HG02970 (cell line): Measurements from ENCODE around the gene GPC5.
"Not testable (repeated sequence)": the region's sequence is repeated elsewhere in the genome, so short reads cannot be mapped to it uniquely, and the experiment has no call there.

ENCODE experiments used
- ATAC-seq: cut with Tn5 transposase; IDR thresholded peaks from one replicate; pipeline ENCODE4 v1.9.1; 2021; ENCODE audit warnings: mild to moderate bottlenecking, moderate library complexity, moderate number of reproducible peaks; ENCODE audit not compliant: unreplicated experiment, low FRiP score

The GPC5 gene

DNA sequence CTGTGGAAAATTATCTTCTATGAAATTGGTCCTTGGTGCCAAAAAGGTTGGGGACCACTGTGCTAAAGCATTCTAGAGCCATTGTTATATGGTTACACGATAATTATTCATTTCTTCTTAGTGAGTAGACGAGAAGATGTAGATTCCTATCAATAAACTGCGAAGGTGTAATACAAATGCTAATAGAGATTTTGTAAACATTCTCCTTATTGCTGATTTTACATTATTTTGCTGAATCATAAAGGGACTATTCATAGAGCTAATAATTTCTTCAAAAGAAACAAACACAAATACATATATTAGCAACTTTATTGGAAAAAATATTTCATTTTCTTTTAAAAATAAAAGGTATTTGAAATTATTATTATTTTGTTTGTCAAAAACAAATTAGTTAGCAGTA, 1005.2 kb downstream of the GPC5 start:
- ATAC-seq, result no peak

DNA sequence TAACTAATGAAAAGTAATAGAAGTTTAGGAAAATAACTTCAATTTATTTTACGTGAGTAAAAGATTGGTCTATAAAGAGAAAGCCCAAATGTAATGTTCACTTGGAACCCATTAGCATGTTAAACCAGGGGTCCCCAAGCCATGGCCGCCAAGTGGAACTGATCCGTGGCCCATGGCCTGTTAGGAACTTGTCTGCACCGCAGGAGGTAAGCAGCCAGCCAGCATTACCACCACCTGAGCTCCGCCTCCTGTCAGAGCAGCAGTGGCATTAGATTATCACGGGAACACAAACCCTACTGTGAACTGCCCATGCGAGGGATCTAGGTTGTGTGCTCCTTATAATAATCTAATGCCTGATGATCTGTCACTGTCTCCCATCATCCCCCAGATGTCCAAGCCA, 1009.4 kb downstream of the GPC5 start:
- no peak for ATAC-seq

DNA sequence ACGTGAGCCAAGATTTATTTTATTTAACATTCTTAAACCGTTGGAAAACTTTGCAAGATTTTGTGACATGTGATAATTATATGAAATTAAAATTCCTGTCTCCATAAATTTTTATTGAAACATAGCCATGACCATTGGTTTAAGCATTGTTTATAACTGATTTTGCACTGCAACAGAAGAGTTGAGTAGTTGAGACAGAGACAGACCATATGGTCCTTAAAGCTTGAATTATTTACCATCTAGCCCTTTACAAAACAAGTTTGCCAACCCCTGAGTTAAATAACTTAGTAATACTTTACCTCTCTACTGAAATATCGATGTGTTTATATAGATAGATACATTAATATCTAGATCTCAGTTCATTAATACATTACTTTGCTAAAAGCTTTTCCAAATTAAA, 1014.1 kb downstream of the GPC5 start:
- ATAC-seq, result no peak

DNA sequence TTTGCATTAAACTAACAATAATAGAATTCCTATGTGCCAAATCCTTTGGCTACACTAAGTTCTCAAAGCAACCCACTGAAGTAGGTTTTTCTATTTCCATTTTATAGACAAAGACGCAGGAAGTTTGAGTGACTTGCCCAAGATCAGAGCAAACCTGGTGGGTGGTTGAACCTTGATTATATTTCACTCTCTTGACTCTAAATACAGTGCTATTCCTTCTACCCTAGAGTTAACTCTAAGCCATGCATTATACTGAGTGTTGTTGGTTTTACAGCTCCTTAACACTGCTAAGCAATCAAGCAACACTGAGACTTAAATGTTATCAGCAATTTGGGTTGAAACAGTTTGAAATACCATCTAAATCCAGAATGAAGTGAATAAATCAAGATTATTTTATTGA, 1014.6 kb downstream of the GPC5 start:
- no peak for ATAC-seq

DNA sequence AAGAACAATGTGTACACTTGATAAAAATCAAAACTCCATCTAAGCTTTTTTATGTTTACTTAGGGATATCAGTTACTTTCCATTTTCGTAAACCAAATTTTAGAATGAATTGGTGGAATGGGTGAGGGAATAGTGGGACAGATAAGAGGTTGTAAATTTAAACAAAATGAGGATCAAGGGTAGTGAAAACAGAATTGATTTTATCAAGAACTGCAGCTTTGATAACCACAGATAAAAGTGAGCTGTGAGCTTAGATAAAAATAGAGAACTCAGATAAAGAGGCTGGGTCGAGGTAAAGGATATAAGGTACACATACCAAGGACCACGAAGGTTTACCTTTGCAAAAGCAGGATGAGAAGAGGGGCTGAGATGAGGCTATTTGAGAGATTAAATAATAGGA, 1015.0 kb downstream of the GPC5 start:
- no peak for ATAC-seq

DNA sequence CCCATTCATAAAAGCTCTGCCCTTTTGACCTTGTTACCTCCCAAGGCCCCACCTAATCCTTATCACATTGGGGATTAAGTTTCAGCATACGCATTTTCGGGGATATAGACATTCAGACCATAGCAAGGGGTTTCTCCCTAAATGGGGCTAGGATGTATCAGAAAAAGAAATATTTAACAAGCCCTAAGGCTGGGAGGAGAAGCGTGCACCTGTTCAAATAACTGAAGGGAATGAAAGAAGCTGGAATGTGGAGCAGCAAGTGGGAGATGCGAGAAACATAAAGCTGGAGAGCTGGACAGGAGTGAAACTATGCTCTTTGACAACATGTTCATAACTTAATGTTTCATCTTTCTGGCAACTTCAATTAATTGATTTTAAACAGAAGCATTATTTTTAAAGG, 1016.4 kb downstream of the GPC5 start:
- ATAC-seq, result no peak

DNA sequence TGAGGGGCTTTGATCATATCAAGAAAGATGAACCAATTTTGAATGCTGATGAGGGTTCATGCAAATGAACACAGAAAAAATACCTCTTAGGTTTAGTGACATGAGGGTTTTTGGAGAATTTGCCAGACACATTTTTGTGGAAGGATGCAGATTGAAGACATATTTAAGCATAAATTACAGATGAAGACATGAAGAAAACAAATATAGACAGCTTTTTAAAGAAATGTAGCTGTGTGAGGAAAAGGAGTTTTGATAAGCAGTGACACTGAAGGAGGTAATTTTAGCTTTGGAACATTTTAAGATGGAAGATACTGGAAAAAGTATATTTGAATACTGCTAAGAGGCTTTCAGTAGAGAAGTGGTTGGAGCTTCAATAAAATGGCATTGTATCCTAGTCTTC, 1017.4 kb downstream of the GPC5 start:
- no peak for ATAC-seq

DNA sequence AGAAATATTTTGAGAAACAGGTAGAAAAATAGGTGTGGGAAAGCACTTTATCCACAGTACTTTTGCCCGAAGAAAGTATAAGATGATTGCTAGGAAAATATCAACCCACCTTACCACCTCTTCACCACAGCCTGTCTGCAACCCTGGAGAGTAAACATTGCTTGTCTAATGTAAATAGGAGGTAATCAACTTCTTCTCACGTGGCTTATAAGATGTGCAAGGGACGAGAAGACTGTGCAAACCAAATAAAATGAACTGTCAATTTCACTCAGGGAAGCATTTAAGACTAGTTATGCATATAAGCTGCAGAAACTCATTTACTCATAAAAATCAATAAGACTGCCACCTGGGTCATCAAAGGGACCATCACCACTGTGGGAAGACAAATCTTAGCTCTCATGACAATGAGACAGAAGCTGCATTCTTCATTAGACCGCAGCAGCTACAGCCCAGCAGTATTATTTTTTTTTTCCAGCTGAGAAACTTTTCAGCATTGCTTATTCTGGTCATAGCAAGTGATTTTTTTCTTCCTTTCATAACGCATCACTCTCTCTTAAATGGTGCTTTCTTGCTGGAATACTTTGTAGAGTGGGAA, 1020.5 kb downstream of the GPC5 start:
- no peak for ATAC-seq

DNA sequence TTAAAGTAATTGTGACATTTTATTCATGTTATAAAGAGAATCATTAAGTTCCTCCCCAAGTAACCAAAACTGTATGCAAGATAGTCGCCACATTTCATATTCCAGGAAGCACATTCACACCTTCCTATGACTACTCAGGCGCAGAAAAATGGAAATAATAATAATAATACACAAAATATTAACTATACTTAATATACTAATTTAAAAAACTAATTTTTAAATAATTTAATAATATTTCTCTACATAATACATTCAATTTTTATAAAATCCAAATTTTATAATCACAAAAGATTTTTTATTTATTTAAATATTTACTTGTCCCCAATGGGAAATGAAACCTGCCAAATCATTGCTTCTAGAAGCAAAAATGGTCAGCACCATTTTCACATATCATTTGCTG, 1030.8 kb downstream of the GPC5 start:
- no peak for ATAC-seq

DNA sequence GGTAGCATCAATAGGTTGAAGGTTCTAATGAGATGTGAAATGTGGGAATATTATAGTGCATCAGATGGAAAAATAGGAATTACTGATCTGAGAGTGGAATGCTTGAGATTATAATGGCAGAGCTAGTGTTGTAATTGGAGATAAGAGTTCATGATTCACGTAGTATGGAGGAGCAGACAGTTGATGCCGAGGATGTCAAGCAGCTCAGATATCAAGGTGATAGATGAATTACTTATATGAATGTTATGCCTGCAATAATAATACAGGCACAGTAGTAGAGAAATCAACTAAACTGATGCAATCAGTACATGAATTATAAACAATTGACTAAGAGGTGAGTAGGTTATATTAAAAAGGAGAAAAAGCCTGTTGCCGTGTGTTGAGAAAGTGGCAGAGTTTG, 1035.0 kb downstream of the GPC5 start:
- ATAC-seq, result no peak

DNA sequence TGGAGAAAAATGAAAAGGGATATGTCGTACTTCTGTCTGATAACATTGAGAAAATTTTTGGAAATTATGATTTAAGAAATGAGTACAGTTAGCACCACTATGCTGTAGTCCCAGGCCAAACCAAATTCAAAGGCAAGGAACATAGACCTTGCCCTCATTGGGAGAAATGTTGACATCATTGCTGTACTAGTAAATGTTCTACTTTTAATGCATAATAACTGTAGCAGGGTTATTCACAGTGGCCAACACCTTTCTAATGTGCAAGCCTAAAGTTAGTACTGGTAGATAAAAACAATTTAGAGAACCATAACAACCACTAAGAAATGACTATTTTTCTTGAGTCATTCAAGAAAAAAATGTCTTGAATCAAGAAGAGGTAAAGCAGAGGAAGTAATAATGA, 1035.5 kb downstream of the GPC5 start:
- no peak for ATAC-seq

DNA sequence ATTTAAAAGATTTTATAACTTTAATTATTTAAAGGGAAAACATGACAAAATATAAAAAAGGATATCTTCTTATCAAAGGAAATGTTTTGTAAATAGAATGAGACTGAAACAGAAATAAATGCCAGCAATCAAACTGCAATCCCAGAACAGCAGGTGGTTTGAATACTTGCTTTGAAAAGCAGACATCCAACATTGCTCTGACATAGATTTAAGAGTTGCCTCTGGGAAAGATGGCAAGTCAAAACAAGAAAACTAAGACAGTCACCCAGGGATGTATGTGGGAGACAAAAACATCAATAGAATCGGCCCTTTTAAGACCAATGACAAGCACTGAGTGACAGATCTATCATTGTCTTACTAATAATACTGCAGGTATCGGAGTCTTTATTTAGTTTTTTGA, 1038.5 kb downstream of the GPC5 start:
- no peak for ATAC-seq

DNA sequence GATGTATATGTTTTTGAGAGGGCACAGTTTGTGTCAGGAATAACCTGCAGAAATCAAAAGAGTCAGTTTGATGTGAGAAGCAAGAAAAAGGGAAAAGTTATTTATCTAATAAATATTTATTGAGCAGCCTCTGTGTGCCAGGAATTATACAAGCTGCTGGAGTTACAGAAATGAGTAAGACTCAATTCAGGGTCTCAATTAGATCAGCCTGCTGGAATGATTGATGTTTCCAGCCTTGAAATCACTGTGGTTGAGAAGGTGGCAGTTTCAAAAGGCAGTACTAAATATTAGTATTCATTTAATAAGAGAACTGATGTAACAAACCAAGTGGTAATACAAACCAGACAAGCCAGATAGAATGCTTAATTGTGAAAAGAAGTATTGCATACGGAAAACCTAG, 1045.8 kb downstream of the GPC5 start:
- no peak for ATAC-seq

DNA sequence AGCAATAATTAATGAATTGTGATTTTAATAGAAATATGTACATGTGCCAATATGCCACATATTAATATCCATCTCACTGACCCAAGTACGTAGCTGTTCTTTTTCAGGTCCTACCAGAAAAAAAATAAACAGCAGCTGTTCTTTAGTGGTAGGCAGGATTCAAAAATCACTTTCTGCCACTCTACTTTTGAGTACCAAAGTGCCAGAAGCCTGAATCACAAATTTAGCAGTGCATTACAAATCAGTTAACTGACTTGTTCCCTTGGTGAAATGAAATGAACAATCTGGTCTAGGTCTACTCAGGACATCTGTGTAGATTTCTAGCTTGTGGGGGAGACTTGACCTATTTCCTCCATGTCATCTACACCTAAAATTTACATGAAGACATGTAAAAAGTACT, 1052.6 kb downstream of the GPC5 start:
- ATAC-seq, result no peak

DNA sequence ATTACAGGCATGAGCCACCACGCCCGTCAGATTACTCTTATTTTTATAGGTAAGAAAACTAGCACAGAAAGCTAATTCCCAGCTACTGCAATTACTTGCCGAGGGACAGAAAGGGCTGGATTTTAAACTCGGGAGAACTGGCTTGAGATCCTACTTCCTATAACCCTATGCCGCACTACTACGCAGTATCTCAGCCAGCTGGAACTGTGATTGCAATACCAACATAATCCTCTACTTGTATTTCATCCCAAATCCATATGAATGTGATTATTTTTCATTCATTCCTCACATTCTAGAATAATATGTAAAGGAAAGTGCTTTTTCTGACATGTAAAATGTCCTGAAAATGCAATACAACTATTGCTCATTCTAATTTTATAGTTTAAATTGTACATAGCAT, 1054.4 kb downstream of the GPC5 start:
- ATAC-seq, result no peak

DNA sequence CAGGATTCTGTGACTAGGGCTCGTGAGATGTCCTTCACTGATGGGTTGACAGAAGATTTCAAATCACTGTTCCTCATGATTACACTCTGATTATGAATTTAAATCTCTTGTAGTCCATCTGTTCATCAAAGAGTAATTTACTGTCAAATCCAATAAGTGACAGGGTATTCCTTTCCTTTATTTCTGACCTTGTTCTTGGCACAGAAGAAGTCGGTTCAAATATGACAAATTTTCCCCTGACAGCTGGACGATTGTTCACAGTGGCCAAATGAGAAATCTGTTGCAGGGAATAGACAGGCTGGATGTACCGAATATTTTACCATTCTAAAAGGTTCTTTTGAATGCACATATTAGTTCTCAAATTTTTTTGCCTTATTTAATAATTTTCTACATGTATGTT, 1060.9 kb downstream of the GPC5 start:
- ATAC-seq, result no peak

DNA sequence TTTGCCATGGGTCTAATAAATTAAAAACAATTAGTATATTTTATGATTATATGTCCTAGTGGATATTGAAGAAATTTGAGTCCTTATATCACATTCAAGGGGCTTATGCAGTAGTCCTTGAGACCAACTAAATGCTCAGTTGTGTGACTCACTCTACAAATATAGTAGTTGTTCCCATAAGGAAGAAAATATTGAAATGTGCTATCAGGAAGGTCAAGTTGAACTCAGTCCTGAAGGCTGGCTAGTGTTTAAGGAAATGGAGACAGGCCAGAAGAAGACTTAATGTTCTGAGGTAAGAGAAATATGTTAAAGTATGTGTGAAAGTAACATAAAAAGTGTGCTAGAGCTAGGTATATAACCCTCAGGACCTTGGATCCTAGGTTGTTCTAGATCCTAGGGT, 1062.1 kb downstream of the GPC5 start:
- no peak for ATAC-seq

DNA sequence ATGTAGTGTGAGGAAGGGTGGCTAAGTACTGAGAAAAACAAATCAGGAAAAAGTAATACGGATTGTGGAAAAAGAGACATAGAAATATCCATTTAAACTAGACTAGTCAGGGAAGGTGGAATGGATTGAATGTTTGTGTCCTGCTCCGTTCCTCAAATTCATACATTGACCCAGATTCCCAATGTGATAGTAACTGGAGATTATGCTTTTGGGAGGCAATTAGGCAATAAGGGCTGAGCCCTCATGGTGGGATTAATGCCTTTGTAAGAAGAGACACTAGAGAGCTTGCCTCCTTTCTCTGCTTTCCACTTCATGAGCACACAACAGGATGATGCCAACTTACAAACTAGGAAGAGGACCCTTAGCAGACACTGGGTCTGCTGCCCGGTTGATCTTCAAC, 1063.0 kb downstream of the GPC5 start:
- ATAC-seq, result no peak

DNA sequence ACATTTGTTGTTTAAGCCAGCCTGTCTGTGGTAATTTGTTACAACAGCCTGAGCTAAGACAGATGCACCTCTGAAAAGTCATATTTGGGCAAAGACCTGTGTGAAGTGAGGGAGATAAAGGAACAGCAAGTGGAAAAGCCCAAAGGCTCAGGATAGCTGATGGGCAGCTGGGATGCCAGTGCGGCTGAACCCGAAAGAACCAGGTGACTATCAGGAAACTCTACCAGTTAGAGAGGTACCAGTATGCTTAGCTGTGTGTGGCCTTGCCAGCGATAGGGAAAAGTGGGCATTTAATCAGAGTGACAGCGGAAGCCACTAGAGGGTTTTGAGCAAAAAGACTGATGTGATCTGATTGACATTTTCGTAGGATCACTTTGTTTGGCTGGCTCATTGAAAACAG, 1063.4 kb downstream of the GPC5 start:
- ATAC-seq, result no peak

DNA sequence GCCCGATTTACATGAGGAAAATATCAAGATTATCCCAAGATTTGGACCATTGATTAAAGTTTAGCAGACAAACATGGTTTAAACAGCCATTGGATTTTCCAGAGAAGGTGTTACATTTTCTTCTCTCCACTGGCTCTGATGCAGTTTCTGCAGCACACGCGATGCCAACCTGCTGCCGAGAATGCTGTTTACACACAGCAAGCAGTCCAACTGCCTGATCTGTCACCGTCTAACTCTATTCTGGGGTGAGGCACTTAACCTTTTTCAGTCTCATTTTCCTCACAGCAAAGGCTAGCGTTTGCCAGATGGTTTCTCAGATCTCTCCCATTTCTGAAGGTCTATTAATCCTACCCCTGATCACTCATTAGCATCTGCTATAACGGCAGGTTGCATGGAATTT, 1064.7 kb downstream of the GPC5 start:
- ATAC-seq, result no peak

DNA sequence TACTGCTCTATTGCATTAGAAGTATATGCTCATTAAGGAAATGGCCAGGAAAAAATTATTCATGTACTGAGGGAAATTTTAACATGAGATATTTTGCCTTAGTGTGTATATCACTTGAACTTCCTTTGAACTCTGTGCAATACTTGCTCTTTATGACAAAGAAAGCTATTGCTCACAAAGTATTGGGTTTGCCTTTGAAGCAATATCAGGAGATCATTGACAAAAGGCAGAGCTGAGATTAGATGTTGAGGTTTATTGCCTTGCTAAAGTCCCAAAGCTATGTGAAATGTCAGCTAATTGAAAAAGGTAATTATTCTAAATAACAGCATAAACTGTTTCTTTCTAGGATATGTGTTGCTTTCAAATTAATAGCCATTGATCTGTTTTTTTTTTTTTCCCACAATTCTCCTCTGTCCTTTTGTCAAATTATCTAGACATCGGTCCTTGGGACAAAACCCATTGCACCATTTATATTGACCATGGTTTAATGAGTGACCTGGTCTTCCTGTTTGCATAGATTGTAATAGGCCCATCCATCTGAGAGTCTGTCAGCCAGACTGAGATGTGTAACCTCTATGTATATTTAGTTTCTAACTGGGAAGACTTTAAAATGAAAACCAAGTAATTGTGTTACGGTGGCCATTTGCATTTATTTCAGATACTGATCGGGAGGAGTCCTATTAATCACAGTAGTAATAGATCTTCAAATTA, 1075.5 kb downstream of the GPC5 start:
- ATAC-seq, result no peak

DNA sequence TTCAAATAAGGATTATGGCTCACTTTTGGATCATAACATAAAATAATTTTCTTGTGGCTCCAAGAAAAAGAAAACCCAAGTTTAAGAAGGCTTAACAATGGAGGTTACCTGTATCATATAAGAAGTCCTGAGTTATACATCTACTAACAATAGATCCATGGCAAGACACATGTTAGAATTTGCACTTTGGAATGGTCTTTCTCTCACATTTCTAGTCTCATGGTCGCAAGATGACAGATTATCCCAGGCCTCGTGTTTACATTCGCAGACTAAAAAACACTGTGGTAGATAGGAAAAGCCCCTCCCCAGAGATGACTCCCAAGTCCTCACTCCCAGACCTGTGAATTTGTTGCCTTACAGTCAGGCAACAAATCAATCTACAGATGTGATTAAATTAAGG, 1082.0 kb downstream of the GPC5 start:
- ATAC-seq, result no peak

DNA sequence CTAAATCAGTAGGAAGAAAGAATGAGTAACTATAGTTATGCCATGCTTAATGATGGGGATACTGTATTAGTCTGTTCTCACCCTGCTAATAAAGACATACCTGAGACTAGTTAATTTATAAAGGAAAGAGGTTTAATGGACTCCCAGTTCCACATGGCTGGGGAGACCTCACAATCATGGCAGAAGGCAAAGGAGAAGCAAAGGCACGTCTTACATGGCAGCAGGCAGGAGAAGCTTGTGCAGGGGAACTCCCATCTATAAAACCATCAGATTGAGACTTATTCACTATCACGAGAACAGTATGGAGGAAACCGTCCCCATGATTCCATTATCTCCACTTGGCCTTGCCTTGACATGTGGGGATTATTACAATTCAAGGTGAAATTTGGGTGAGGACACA, 1084.4 kb downstream of the GPC5 start:
- ATAC-seq, result not testable (repeated sequence)
